HCT116 (cell line): ENCODE results near the gene NUMB. TPM values are rescaled to one million over a fixed set of nuclear protein-coding genes. Genes with fewer than 3 reads are reported as not detected.

Source experiments
- ATAC-seq: fragments of 200-7000 bp; cut with Tn5 transposase; 2 replicates; pipeline ENCODE4 v1.9.1; 2020; ENCODE audit warnings: mild to moderate bottlenecking, moderate library complexity
- BruUV-seq: library from RNA; stranded (reverse); fragments of 400-500 nt; replicated peaks from 2 replicates; lab custom pipeline; 2021; lab: Mats Ljungman, UMichigan
- CTCF ChIA-PET: fragments of 300-600 bp; sonication (Branson Sonifier 250); formaldehyde crosslinking; loops from one replicate; lab custom pipeline; 2021; ENCODE audit warnings: antibody characterized with exemption; lab: Charles Lee
- POLR2A ChIA-PET: fragments of 300-600, 350-600 bp; sonication (Branson Sonifier 250); formaldehyde crosslinking; loops from one replicate; lab custom pipeline; 2021; ENCODE audit warnings: antibody characterized with exemption; lab: Charles Lee
- RAD21 ChIA-PET, 2 experiments: fragments of 300-600 bp; sonication (Branson Sonifier 250); formaldehyde crosslinking; loops; one replicate each; lab custom pipeline; 2023; ENCODE audit warnings: low total read pairs in 2 of 2; ENCODE audit not compliant: uncharacterized antibody in 2 of 2, unreplicated experiment in 2 of 2, low non-redundant PET in 1 of 2; lab: Charles Lee
- DNase-seq: peaks from one replicate; pipeline ENCODE4 v3.0.0-alpha.2; 2010; ENCODE audit warnings: low read depth, low spot score
- H2AFZ ChIP-seq: fragments of 200-600 bp; shearing (Covaris generic), sonication (generic); 2 replicates; pipeline ENCODE4 v1.6.1; 2017; ENCODE audit warnings: low read depth, mixed run types, mixed read lengths, antibody characterized with exemption, low read length; ENCODE audit not compliant: poor library complexity, severe bottlenecking
- H3K27ac ChIP-seq: 2 replicates; pipeline ENCODE4 v1.5.1; 2012; ENCODE audit warnings: low read depth, low read length
- H3K27me3 ChIP-seq: fragments of 200-600 bp; sonication (generic); 2 replicates; pipeline ENCODE4 v1.6.1; 2016; ENCODE audit warnings: mixed run types, low read length, mixed read lengths; ENCODE audit not compliant: insufficient read depth
- H3K36me3 ChIP-seq, 2 experiments: fragments of 200-500 bp in 1 of 2; fragments of 200-600 bp in 1 of 2; sonication (Bioruptor generic) in 1 of 2; sonication (generic) in 1 of 2; 2 replicates each; pipeline versions ENCODE4 v1.5.1 to v1.6.1; 2014 to 2016; ENCODE audit warnings: low read length in 2 of 2, inconsistent platforms in 1 of 2, mixed read lengths in 1 of 2, mixed run types in 1 of 2; ENCODE audit not compliant: insufficient read depth in 2 of 2, control insufficient read depth in 1 of 2
- H3K4me1 ChIP-seq, 2 experiments: fragments of 200-600 bp in 1 of 2; sonication (generic) in 1 of 2; 2 replicates each; pipeline versions ENCODE4 v1.5.1 to v1.6.1; 2012 to 2017; ENCODE audit warnings: low read length in 2 of 2, inconsistent platforms in 1 of 2, mild to moderate bottlenecking in 1 of 2, mixed read lengths in 1 of 2, mixed run types in 1 of 2, moderate library complexity in 1 of 2; ENCODE audit not compliant: insufficient read depth in 2 of 2, control insufficient read depth in 1 of 2
- H3K4me2 ChIP-seq: fragments of 200-600 bp; sonication (generic); 2 replicates; pipeline ENCODE4 v1.6.1; 2017; ENCODE audit warnings: mixed run types, low read length, mixed read lengths
- H3K4me3 ChIP-seq, 2 experiments: fragments of 200-600 bp in 1 of 2; sonication (generic) in 1 of 2; replicated peaks in 1 of 2; 2 replicates each; pipeline ENCODE4 v1.5.1; 2011 to 2016; ENCODE audit warnings: low read length in 2 of 2, control low read depth in 1 of 2, low read depth in 1 of 2, mild to moderate bottlenecking in 1 of 2, mixed read lengths in 1 of 2, mixed run types in 1 of 2
- H3K79me2 ChIP-seq: fragments of 200-600 bp; sonication (generic); 2 replicates; pipeline ENCODE4 v1.6.1; 2017; ENCODE audit warnings: mild to moderate bottlenecking, mixed run types, low read length, moderate library complexity, mixed read lengths; ENCODE audit not compliant: insufficient read depth
- H3K9ac ChIP-seq: fragments of 200-600 bp; sonication (generic); 2 replicates; pipeline ENCODE4 v1.6.1; 2016; ENCODE audit warnings: low read length, mixed read lengths
- H3K9me2 ChIP-seq: fragments of 200-600 bp; sonication (generic), shearing (Covaris generic); 2 replicates; pipeline ENCODE4 v1.6.1; 2017; ENCODE audit warnings: mixed run types, mild to moderate bottlenecking, moderate library complexity; ENCODE audit not compliant: insufficient read depth
- H3K9me3 ChIP-seq, 2 experiments: fragments of 200-500 bp in 1 of 2; fragments of 200-600 bp in 1 of 2; sonication (Bioruptor generic) in 1 of 2; sonication (generic) in 1 of 2; 2 replicates each; pipeline ENCODE4 v1.6.1; 2014 to 2017; ENCODE audit warnings: low read length in 2 of 2, mixed read lengths in 2 of 2, inconsistent platforms in 1 of 2, low read depth in 1 of 2, mild to moderate bottlenecking in 1 of 2, mixed run types in 1 of 2, moderate library complexity in 1 of 2; ENCODE audit not compliant: control insufficient read depth in 1 of 2, insufficient read depth in 1 of 2
- H4K20me1 ChIP-seq: fragments of 200-600 bp; sonication (generic), shearing (Covaris generic); 2 replicates; pipeline ENCODE4 v1.6.1; 2017; ENCODE audit warnings: mixed run types, mild to moderate bottlenecking, moderate library complexity; ENCODE audit not compliant: insufficient read depth
- CBX3 ChIP-seq: IDR thresholded peaks from 2 replicates; pipeline ENCODE4 v1.6.1; 2012; ENCODE audit warnings: low read depth
- CEBPB ChIP-seq: IDR thresholded peaks from 2 replicates; pipeline ENCODE4 v1.6.1; 2012; ENCODE audit warnings: low read depth
- CTCF ChIP-seq, 3 experiments: fragments of 200-600 bp in 1 of 3; sonication (generic) in 1 of 3; IDR thresholded peaks in 2 of 3; conservative IDR thresholded peaks in 1 of 3; 2 replicates each; pipeline ENCODE4 v1.5.1; 2012 to 2017; ENCODE audit warnings: low read depth in 2 of 3, low read length in 2 of 3, antibody characterized with exemption in 1 of 3, borderline replicate concordance in 1 of 3, control low read depth in 1 of 3, mild to moderate bottlenecking in 1 of 3, mixed read lengths in 1 of 3, mixed run types in 1 of 3, moderate library complexity in 1 of 3; ENCODE audit not compliant: insufficient read depth in 1 of 3
- ELF1 ChIP-seq: IDR thresholded peaks from 2 replicates; pipeline ENCODE4 v1.6.1; 2012; ENCODE audit warnings: low read depth, borderline replicate concordance
- EZH2 ChIP-seq: fragments of 200-600 bp; sonication (generic); IDR thresholded peaks from 2 replicates; pipeline ENCODE4 v1.6.1; 2017; ENCODE audit warnings: antibody characterized with exemption, mixed run types
- FOSL1 ChIP-seq: IDR thresholded peaks from 2 replicates; pipeline ENCODE4 v1.6.1; 2012; ENCODE audit warnings: low read depth
- JUND ChIP-seq: IDR thresholded peaks from 2 replicates; pipeline ENCODE4 v1.6.1; 2012
- POLR2AphosphoS5 ChIP-seq: IDR thresholded peaks from 2 replicates; pipeline ENCODE4 v1.6.1; 2011; ENCODE audit warnings: mild to moderate bottlenecking, low read depth, low read length, moderate library complexity
- RAD21 ChIP-seq: IDR thresholded peaks from 2 replicates; pipeline ENCODE4 v1.6.1; 2012; ENCODE audit warnings: low read depth, mild to moderate bottlenecking
- SIN3A ChIP-seq: IDR thresholded peaks from 2 replicates; pipeline ENCODE4 v1.6.1; 2012; ENCODE audit warnings: low read depth
- SP1 ChIP-seq: IDR thresholded peaks from 2 replicates; pipeline ENCODE4 v1.6.1; 2012; ENCODE audit warnings: low read depth
- YY1 ChIP-seq: IDR thresholded peaks from 2 replicates; pipeline ENCODE4 v1.6.1; 2011; ENCODE audit warnings: low read length, low read depth, moderate library complexity, mild to moderate bottlenecking; ENCODE audit not compliant: insufficient replicate concordance; ENCODE audit errors: extremely low read depth
- ZFX ChIP-seq: fragments of 450-650 bp; IDR thresholded peaks from 2 replicates; pipeline ENCODE4 v1.6.1; 2017
- ZNF274 ChIP-seq: fragments of 200-500 bp; sonication (Bioruptor generic); IDR thresholded peaks from 2 replicates; pipeline ENCODE4 v1.6.1; 2014; ENCODE audit warnings: mild to moderate bottlenecking, low read depth, low read length, inconsistent platforms
- intact Hi-C: fragments of 100-400 bp; cut with micrococcal nuclease; formaldehyde crosslinking; loops from 2 replicates; pipeline ENCODE4 v1.10.0; 2022
- total RNA-seq: library from RNA; stranded (reverse); gene quantifications from one replicate; pipeline ENCODE4 v1.2.1, GENCODE V29; 2021; ENCODE audit not compliant: unreplicated experiment
- TF ChIP-seq, protein P1 (sequence below): IDR thresholded peaks from 2 replicates; pipeline ENCODE4 v1.6.1; 2012; ENCODE audit warnings: low read depth

Gene NUMB
- total RNA-seq, 1 experiment from 2014 or later, result 43.0 TPM

- BruUV-seq, result no TSS peak
- H3K4me2 ChIP-seq, result 0 out of 2 replicates have a peak overlapping the region, but pooled peaks have one; percentile 22
- no peaks in the 10 kb centered on the region for H3K9me3 ChIP-seq
- H3K79me2 ChIP-seq, result no peaks in the 10 kb centered on the region
- ChIA-PET RAD21 (no interaction called here), CTCF (interaction anchor here (1.3 to 1.4 kb wide), 2 partner anchors 9 to 205 kb away, joined by 3 to 12 read pairs; no protein-coding TSS in a partner anchor)
- no peaks in the 10 kb centered on the region for H3K9me2 ChIP-seq
- no peaks in the 10 kb centered on the region for H4K20me1 ChIP-seq
- peak; percentile 73 for ATAC-seq
- H3K4me1 ChIP-seq, result peaks cover 0 to 6% of the 10 kb centered on the region in 2 experiments; a peak in 1 of 4 replicates
- H3K4me3 ChIP-seq, result no peak overlapping the region
- no peak overlapping the region for H3K9ac ChIP-seq
- H2AFZ ChIP-seq, result no peak overlapping the region
- no peaks in the 10 kb centered on the region for H3K27me3 ChIP-seq
- intact Hi-C loops, result no loop called here
- peak; percentile 6 for DNase-seq
- peak; percentile 50 for TF ChIP-seq RAD21
- TF ChIP-seq JUND, result no peak
- no peak for TF ChIP-seq EZH2
- no peak for TF ChIP-seq CBX3
- TF ChIP-seq ZFX, result no peak
- no peak for TF ChIP-seq CTCF (IDR thresholded peaks at IDR 0.05 in 2 of 3, conservative IDR thresholded peaks at IDR 0.05 in 1 of 3; ENCODE audit: borderline replicate concordance in 1 of 3, insufficient read depth in 1 of 3, low read depth in 2 of 3, low read length in 2 of 3)
- TF ChIP-seq SP1, result no peak
- TF ChIP-seq, all 23 proteins: peak for 1
- no peak overlapping the region for H3K27ac ChIP-seq
- no peaks in the 10 kb centered on the region for H3K36me3 ChIP-seq
- POLR2A ChIA-PET, result no interaction called here
Measured at GRCh38 chr14:73500360-73500759, 42.0 kb upstream of the NUMB start.

DNA sequence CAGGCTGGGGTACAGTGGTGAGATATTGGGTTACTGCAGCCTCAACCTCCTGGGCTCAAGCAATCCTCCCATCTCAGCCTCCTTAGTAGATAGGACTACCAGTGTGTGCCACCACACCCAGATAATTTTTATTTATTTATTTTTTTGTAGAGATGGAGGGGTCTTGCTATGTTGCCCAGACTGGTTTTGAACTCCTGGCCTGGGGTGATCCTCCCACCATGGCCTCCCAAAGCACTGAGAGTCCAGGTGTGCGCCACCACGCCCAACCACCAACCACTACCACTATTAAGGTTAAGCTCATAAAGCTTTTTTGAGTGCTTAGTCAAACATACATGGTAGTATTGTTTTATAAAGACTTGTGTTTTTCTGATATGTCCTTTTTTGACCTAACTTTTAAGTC, 36.2 kb upstream of the NUMB start:
- ChIA-PET CTCF (interaction anchor here (1.9 kb wide), 1 partner anchor 14 kb away, joined by 6 read pairs; no protein-coding TSS in a partner anchor), RAD21 (no interaction called here), POLR2A (no interaction called here)
- H3K4me2 ChIP-seq, result no peak overlapping the region
- H3K79me2 ChIP-seq, result no peaks in the 10 kb centered on the region
- H3K4me1 ChIP-seq, result peaks cover 2 to 9% of the 10 kb centered on the region in 2 experiments; a peak in 3 of 4 replicates
- H3K9ac ChIP-seq, result no peak overlapping the region
- no peaks in the 10 kb centered on the region for H3K9me2 ChIP-seq
- H4K20me1 ChIP-seq, result no peaks in the 10 kb centered on the region
- no peaks in the 10 kb centered on the region for H3K36me3 ChIP-seq
- intact Hi-C loops, result no loop called here
- no TSS peak for BruUV-seq
- H3K9me3 ChIP-seq, result no peaks in the 10 kb centered on the region
- ATAC-seq, result no peak
- no peak overlapping the region for H3K4me3 ChIP-seq
- no peak overlapping the region for H2AFZ ChIP-seq
- no peaks in the 10 kb centered on the region for H3K27me3 ChIP-seq
- DNase-seq, result no peak
- H3K27ac ChIP-seq, result no peak overlapping the region
- TF ChIP-seq ZNF274 (no peak), YY1 (no peak), EZH2 (no peak), JUND (no peak), POLR2AphosphoS5 (no peak), CEBPB (no peak), FOSL1 (no peak), ELF1 (no peak), CBX3 (no peak), RAD21 (no peak), ZFX (no peak), SP1 (no peak), SIN3A (no peak)
- TF ChIP-seq, protein P1, sequence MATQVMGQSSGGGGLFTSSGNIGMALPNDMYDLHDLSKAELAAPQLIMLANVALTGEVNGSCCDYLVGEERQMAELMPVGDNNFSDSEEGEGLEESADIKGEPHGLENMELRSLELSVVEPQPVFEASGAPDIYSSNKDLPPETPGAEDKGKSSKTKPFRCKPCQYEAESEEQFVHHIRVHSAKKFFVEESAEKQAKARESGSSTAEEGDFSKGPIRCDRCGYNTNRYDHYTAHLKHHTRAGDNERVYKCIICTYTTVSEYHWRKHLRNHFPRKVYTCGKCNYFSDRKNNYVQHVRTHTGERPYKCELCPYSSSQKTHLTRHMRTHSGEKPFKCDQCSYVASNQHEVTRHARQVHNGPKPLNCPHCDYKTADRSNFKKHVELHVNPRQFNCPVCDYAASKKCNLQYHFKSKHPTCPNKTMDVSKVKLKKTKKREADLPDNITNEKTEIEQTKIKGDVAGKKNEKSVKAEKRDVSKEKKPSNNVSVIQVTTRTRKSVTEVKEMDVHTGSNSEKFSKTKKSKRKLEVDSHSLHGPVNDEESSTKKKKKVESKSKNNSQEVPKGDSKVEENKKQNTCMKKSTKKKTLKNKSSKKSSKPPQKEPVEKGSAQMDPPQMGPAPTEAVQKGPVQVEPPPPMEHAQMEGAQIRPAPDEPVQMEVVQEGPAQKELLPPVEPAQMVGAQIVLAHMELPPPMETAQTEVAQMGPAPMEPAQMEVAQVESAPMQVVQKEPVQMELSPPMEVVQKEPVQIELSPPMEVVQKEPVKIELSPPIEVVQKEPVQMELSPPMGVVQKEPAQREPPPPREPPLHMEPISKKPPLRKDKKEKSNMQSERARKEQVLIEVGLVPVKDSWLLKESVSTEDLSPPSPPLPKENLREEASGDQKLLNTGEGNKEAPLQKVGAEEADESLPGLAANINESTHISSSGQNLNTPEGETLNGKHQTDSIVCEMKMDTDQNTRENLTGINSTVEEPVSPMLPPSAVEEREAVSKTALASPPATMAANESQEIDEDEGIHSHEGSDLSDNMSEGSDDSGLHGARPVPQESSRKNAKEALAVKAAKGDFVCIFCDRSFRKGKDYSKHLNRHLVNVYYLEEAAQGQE, result no peak
